OCI-LY1 (cell line): ENCODE results near the gene VPS16.

Experiments
- EZH2 ChIP-seq: fragments of 200-600 bp; sonication (generic), shearing (Covaris generic); IDR thresholded peaks from 2 replicates; pipeline ENCODE4 v1.8.0; 2017; ENCODE audit warnings: borderline replicate concordance, mixed run types, mild to moderate bottlenecking, antibody characterized with exemption, low read length, moderate library complexity, mixed read lengths
- TF ChIP-seq, protein P1 (sequence below): fragments of 200-600 bp; sonication (generic), shearing (Covaris generic); IDR thresholded peaks from 2 replicates; pipeline ENCODE4 v1.5.1; 2017; ENCODE audit warnings: mild to moderate bottlenecking, antibody characterized with exemption, low read length, moderate library complexity, mixed read lengths

DNA sequence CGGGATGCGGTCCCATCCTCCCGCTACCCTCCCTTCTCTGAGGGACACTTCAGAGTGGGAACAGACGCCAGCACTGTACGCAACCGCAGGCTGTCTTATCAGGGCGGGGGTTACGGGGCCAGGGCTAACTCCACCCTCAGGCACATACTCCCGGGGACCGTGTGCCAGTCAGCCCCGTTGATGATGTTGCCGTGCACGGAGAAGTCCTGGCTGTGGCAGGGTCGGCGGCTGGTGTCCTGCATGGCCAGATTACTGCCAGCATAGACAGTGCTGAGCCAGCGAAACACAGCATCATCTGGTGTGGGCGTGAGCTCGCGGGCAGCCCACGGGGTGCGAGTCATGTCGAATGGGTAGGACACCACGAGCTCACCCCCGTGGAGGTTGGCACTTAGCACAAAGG lies 45.1 kb upstream of the VPS16 start:
- TF ChIP-seq, protein P1, sequence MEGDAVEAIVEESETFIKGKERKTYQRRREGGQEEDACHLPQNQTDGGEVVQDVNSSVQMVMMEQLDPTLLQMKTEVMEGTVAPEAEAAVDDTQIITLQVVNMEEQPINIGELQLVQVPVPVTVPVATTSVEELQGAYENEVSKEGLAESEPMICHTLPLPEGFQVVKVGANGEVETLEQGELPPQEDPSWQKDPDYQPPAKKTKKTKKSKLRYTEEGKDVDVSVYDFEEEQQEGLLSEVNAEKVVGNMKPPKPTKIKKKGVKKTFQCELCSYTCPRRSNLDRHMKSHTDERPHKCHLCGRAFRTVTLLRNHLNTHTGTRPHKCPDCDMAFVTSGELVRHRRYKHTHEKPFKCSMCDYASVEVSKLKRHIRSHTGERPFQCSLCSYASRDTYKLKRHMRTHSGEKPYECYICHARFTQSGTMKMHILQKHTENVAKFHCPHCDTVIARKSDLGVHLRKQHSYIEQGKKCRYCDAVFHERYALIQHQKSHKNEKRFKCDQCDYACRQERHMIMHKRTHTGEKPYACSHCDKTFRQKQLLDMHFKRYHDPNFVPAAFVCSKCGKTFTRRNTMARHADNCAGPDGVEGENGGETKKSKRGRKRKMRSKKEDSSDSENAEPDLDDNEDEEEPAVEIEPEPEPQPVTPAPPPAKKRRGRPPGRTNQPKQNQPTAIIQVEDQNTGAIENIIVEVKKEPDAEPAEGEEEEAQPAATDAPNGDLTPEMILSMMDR: no peak
- no peak for TF ChIP-seq EZH2
